Measurements from ENCODE around the gene POLR2A. TPM values are rescaled to one million over a fixed set of nuclear protein-coding genes. Genes with fewer than 3 reads are reported as not detected.

The POLR2A gene
- total RNA-seq, 1 donor from 2014 or later = 198 TPM

GRCh38 chr17:7465597-7466275 is 18.4 kb upstream of the POLR2A start:
- H3K4me1 Mint-ChIP-seq (ENCODE audit: unreplicated experiment) = peaks cover 5% of the 10 kb centered on the region
- no peaks in the 10 kb centered on the region for H3K9me3 Mint-ChIP-seq (ENCODE audit: unreplicated experiment)
- H3K27me3 Mint-ChIP-seq (ENCODE audit: unreplicated experiment) = peaks cover 11% of the 10 kb centered on the region
- no peak for DNase-seq (ENCODE audit: low spot score)
- no peak overlapping the region for H3K4me3 Mint-ChIP-seq (ENCODE audit: unreplicated experiment)
- H3K27ac Mint-ChIP-seq (ENCODE audit: unreplicated experiment) = no peak overlapping the region
- no peak for TF ChIP-seq CTCF (IDR thresholded peaks at IDR 0.05; ENCODE audit: unreplicated experiment)
- peaks cover 5% of the 10 kb centered on the region for H3K36me3 Mint-ChIP-seq (ENCODE audit: low read depth, unreplicated experiment)

DNA sequence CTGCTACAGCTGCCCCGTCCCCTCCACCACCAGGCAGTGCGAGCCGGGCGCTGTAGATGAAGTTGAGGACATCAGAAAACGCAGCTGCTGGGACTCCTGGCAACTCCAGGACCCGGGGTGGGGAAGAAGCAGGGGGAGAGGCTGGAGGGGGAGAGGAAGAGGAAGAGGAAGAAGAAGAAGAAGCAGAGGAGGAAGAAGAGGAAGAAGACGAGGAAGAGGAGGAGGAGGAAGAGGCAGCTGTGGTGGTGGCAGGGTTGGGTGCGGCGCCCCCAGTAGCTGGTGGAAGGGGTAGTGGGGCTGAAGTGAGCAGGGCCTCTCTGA is 17.9 kb upstream of the POLR2A start:
- peaks cover 5% of the 10 kb centered on the region for H3K4me1 Mint-ChIP-seq (ENCODE audit: unreplicated experiment)
- H3K4me3 Mint-ChIP-seq (ENCODE audit: unreplicated experiment) = no peak overlapping the region
- no peak for TF ChIP-seq CTCF (IDR thresholded peaks at IDR 0.05; ENCODE audit: unreplicated experiment)
- peaks cover 2% of the 10 kb centered on the region for H3K36me3 Mint-ChIP-seq (ENCODE audit: low read depth, unreplicated experiment)
- H3K27ac Mint-ChIP-seq (ENCODE audit: unreplicated experiment) = no peak overlapping the region
- DNase-seq (ENCODE audit: low spot score) = no peak
- H3K9me3 Mint-ChIP-seq (ENCODE audit: unreplicated experiment) = no peaks in the 10 kb centered on the region
- H3K27me3 Mint-ChIP-seq (ENCODE audit: unreplicated experiment) = peaks cover 8% of the 10 kb centered on the region

GRCh38 chr17:7466639-7467341 is 17.4 kb upstream of the POLR2A start:
- Mint-ChIP-seq H3K4me1 (ENCODE audit: unreplicated experiment) (peaks cover 5% of the 10 kb centered on the region), H3K4me3 (ENCODE audit: unreplicated experiment) (no peak overlapping the region), H3K27ac (ENCODE audit: unreplicated experiment) (no peak overlapping the region), H3K36me3 (ENCODE audit: low read depth, unreplicated experiment) (no peaks in the 10 kb centered on the region), H3K27me3 (ENCODE audit: unreplicated experiment) (peaks cover 7% of the 10 kb centered on the region), H3K9me3 (ENCODE audit: unreplicated experiment) (no peaks in the 10 kb centered on the region)
- DNase-seq (ENCODE audit: low spot score) = no peak
- no peak for TF ChIP-seq CTCF (IDR thresholded peaks at IDR 0.05; ENCODE audit: unreplicated experiment)

- Mint-ChIP-seq H3K4me3 (ENCODE audit: unreplicated experiment) (no peak overlapping the region), H3K36me3 (ENCODE audit: low read depth, unreplicated experiment) (no peaks in the 10 kb centered on the region), H3K27me3 (ENCODE audit: unreplicated experiment) (peaks cover 7% of the 10 kb centered on the region), H3K4me1 (ENCODE audit: unreplicated experiment) (peaks cover 5% of the 10 kb centered on the region), H3K27ac (ENCODE audit: unreplicated experiment) (no peak overlapping the region), H3K9me3 (ENCODE audit: unreplicated experiment) (no peaks in the 10 kb centered on the region)
- no peak for DNase-seq (ENCODE audit: low spot score)
- TF ChIP-seq CTCF (IDR thresholded peaks at IDR 0.05; ENCODE audit: unreplicated experiment) = no peak
Measured at GRCh38 chr17:7467498-7467897, 16.7 kb upstream of the POLR2A start.

DNA sequence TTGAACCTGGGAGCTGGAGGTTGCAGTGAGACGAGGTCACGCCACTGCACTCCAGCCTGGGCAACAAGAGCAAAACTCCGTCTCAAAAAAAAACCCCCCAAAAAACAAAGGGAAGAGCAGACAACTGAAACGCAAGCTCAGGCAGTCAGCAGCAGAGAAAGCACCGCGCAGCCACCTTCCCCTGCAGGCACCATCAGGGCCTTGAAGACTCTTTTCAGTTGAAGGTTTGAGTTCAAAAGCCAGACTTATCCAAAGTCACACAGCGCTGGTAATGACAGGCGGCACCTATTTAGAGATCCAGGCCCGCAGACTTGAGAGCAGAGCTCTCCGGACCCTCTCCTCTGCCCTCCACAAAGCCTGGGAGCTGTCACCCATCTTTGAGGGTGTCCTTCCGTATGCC is 15.9 kb upstream of the POLR2A start:
- peaks cover 5% of the 10 kb centered on the region for H3K4me1 Mint-ChIP-seq (ENCODE audit: unreplicated experiment)
- H3K27me3 Mint-ChIP-seq (ENCODE audit: unreplicated experiment) = peaks cover 7% of the 10 kb centered on the region
- no peak for TF ChIP-seq CTCF (IDR thresholded peaks at IDR 0.05; ENCODE audit: unreplicated experiment)
- no peak for DNase-seq (ENCODE audit: low spot score)
- no peaks in the 10 kb centered on the region for H3K9me3 Mint-ChIP-seq (ENCODE audit: unreplicated experiment)
- H3K36me3 Mint-ChIP-seq (ENCODE audit: low read depth, unreplicated experiment) = no peaks in the 10 kb centered on the region
- no peak overlapping the region for H3K27ac Mint-ChIP-seq (ENCODE audit: unreplicated experiment)
- H3K4me3 Mint-ChIP-seq (ENCODE audit: unreplicated experiment) = no peak overlapping the region

Data from endothelial cell (in vitro differentiated cells).